Glomerular visceral epithelial cell (primary cell): Measurements from ENCODE around the gene MRPL23.
"Not testable (repeated sequence)": the region's sequence is repeated elsewhere in the genome, so short reads cannot be mapped to it uniquely, and the experiment has no call there.

Experiments
- DNase-seq: peaks from one replicate; pipeline ENCODE4 v3.0.0-alpha.2; 2016; ENCODE audit errors: extremely low spot score

Gene MRPL23

GRCh38 chr11:1933416-1934334 is 13.5 kb upstream of the MRPL23 start:
- DNase-seq = no peak

- DNase-seq = no peak
Measured at GRCh38 chr11:1934335-1935155, 12.6 kb upstream of the MRPL23 start.

GRCh38 chr11:1935156-1936071 is 11.7 kb upstream of the MRPL23 start:
- DNase-seq = no peak

- DNase-seq = no peak
Measured at GRCh38 chr11:1936072-1936780, 10.9 kb upstream of the MRPL23 start.

GRCh38 chr11:1936781-1937615 is 10.1 kb upstream of the MRPL23 start:
- DNase-seq = no peak

- DNase-seq = no peak
Measured at GRCh38 chr11:1937616-1938342, 9.4 kb upstream of the MRPL23 start.

- DNase-seq = no peak
Measured at GRCh38 chr11:1938343-1939005, 8.7 kb upstream of the MRPL23 start.

- DNase-seq = no peak
Measured at GRCh38 chr11:1939006-1939625, 8.0 kb upstream of the MRPL23 start.

GRCh38 chr11:1939788-1940187 is 7.3 kb upstream of the MRPL23 start:
- not testable (repeated sequence) for DNase-seq

GRCh38 chr11:1942558-1943260 is 4.4 kb upstream of the MRPL23 start:
- DNase-seq = no peak

- DNase-seq = no peak
Measured at GRCh38 chr11:1943576-1943975, 3.6 kb upstream of the MRPL23 start.

- DNase-seq = peak; percentile 65
Measured at GRCh38 chr11:1943977-1944376, 3.2 kb upstream of the MRPL23 start.

GRCh38 chr11:1947592-1948237 is 583 bp downstream of the MRPL23 start:
- DNase-seq = no peak

- no peak for DNase-seq
Measured at GRCh38 chr11:1948389-1948788, 1.3 kb downstream of the MRPL23 start.

- no peak for DNase-seq
Measured at GRCh38 chr11:1949302-1949701, 2.2 kb downstream of the MRPL23 start.

GRCh38 chr11:1949922-1950321 is 2.8 kb downstream of the MRPL23 start:
- DNase-seq = no peak

GRCh38 chr11:1952806-1953482 is 5.8 kb downstream of the MRPL23 start:
- DNase-seq = no peak
